Measurements from ENCODE around the gene SELENON. TPM values are rescaled to one million over a fixed set of nuclear protein-coding genes. Genes with fewer than 3 reads are reported as not detected.

The SELENON gene
- polyA plus RNA-seq, 2 of the 4 experiments (the other 2 are of a cell fraction): 16.6 to 41.1 TPM

- DNase-seq (ENCODE audit: low read depth in 1 of 2, low spot score in 1 of 2) (no peak), ATAC-seq (no peak), FAIRE-seq (no peak)
- H3K9me3 ChIP-seq: no peaks in the 10 kb centered on the region
- ChIA-PET CTCF (interaction anchor here (1.4 kb wide), 1 partner anchor 184 kb away, joined by 4 read pairs; no protein-coding TSS in a partner anchor), POLR2A (no interaction called here)
- 72% methylated on average over 4 of the region's 4 CpGs for WGBS (ENCODE audit: missing lambda C conversion rate)
- H3K4me2 ChIP-seq: no peak overlapping the region
- no peak overlapping the region for H3K4me3 ChIP-seq
- peaks cover 4% of the 10 kb centered on the region; the same call in 2 of the 3 replicates for H3K4me1 ChIP-seq
- H3K27ac ChIP-seq: no peak overlapping the region
- TF ChIP-seq EHF (CRISPR knock-in tag; IDR thresholded peaks at IDR 0.05): no peak
- no peak for TF ChIP-seq TFCP2L1 (CRISPR knock-in tag; IDR thresholded peaks at IDR 0.05)
- no peak for TF ChIP-seq CBX2 (IDR thresholded peaks at IDR 0.05; ENCODE audit: borderline replicate concordance, low read depth)
- no peak for TF ChIP-seq ZNF302 (CRISPR knock-in tag; IDR thresholded peaks at IDR 0.05)
- no peak for TF ChIP-seq EHMT2 (IDR thresholded peaks at IDR 0.05; ENCODE audit: low read depth)
- TF ChIP-seq EP300 (IDR thresholded peaks at IDR 0.05): no peak
- no peak for TF ChIP-seq CBX8 (IDR thresholded peaks at IDR 0.05)
- no peak for TF ChIP-seq PHF8 (IDR thresholded peaks at IDR 0.05; ENCODE audit: borderline replicate concordance, low read depth)
- TF ChIP-seq PBX3 (IDR thresholded peaks at IDR 0.05): no peak
- TF ChIP-seq HES2 (IDR thresholded peaks at IDR 0.05): no peak
- TF ChIP-seq SMC3 (IDR thresholded peaks at IDR 0.05): no peak
- TF ChIP-seq JUN (IDR thresholded peaks at IDR 0.05): no peak
- TF ChIP-seq CEBPB (IDR thresholded peaks at IDR 0.05): no peak
- TF ChIP-seq NPAS2 (CRISPR knock-in tag; IDR thresholded peaks at IDR 0.05; ENCODE audit: borderline replicate concordance): no peak
- no peak for TF ChIP-seq NR3C1 (IDR thresholded peaks at IDR 0.05)
- TF ChIP-seq ATOH8 (CRISPR knock-in tag; IDR thresholded peaks at IDR 0.05; ENCODE audit: low read depth): no peak
These were observed 7.9 kb upstream of the SELENON start for GRCh38 chr1:25792115-25792514.

DNA sequence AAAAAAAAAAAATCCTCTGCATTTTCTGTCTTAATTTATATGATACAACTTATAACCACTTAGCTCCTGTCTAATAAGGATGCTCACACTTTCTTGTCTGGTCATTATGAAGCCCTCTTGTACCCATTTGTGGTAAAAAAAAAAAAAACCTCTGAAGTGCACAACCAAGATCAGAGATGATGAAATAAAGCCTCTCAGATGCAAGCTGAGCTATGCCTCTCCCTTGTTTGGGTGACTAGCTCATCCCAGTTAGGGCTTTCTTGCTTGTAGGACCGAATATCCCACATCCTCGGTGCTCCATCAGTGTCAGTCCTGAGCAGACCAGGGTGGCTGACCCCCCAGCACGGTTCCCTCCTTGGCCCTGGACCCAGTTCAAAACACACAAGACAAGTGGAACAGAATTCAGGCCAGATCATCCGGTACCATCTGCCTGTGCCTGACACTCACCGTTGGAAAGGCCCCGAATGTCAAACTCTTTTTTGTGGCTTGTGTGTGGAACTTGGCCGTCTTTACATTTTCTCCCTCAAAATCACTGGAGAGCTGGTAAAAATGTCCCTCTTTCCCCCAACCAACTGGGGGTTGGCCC lies 6.3 kb upstream of the SELENON start:
- TF ChIP-seq ZFP36 (IDR thresholded peaks at IDR 0.05; ENCODE audit: borderline replicate concordance, partially characterized antibody): no peak
- no peak for TF ChIP-seq E2F6 (IDR thresholded peaks at IDR 0.05; ENCODE audit: borderline replicate concordance, low read depth)
- TF ChIP-seq POLR2AphosphoS2 (conservative IDR thresholded peaks at IDR 0.05; ENCODE audit: low read length): no peak
- TF ChIP-seq POLR2A (IDR thresholded peaks at IDR 0.05; ENCODE audit: low read length): no peak
- no peak for TF ChIP-seq FOSB (CRISPR knock-in tag; IDR thresholded peaks at IDR 0.05)
- ChIA-PET POLR2A (no interaction called here), CTCF (interaction anchor here (1.0 to 2.1 kb wide), 3 partner anchors 143 to 296 kb away, joined by 3 to 5 read pairs (median 3); no protein-coding TSS in a partner anchor)
- FAIRE-seq (no peak), DNase-seq (ENCODE audit: low read depth in 1 of 2, low spot score in 1 of 2) (no peak), ATAC-seq (no peak)
- Histone ChIP-seq H3K4me3 (no peak overlapping the region), H3K9me3 (no peaks in the 10 kb centered on the region), H3K27ac (no peak overlapping the region), H3K4me2 (no peak overlapping the region), H3K4me1 (no peaks in the 10 kb centered on the region)
- 81% methylated on average over 7 of the region's 7 CpGs for WGBS (ENCODE audit: missing lambda C conversion rate)

DNA sequence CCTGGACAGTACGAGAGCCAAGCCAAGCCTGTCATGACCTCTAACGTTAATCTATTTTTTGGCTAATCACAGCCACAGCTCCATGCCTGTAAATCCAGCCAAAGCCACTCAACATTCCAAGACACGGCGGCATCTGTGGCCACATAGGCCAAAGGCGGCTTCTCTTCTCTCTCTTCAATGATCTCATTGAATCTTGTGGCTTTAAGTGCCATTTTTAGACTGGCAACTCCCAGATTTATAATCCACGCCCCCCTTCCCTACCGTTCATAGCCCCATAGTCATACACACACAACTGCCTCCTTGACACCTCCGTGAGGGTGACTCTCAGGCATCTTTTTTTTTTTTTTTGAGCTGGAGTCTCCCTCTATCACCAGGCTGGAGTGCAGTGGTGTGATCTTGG lies 5.7 kb upstream of the SELENON start:
- Histone ChIP-seq H3K9me3 (no peaks in the 10 kb centered on the region), H3K4me2 (no peak overlapping the region), H3K4me1 (no peaks in the 10 kb centered on the region; the same call in 2 of the 3 replicates), H3K4me3 (no peak overlapping the region), H3K27ac (no peak overlapping the region)
- POLR2A ChIA-PET: no interaction called here
- 75% methylated on average over 8 of the region's 8 CpGs for WGBS (ENCODE audit: missing lambda C conversion rate)
- ATAC-seq (no peak), DNase-seq (ENCODE audit: low read depth in 1 of 2, low spot score in 1 of 2) (no peak), FAIRE-seq (no peak)
- TF ChIP-seq, protein P1, sequence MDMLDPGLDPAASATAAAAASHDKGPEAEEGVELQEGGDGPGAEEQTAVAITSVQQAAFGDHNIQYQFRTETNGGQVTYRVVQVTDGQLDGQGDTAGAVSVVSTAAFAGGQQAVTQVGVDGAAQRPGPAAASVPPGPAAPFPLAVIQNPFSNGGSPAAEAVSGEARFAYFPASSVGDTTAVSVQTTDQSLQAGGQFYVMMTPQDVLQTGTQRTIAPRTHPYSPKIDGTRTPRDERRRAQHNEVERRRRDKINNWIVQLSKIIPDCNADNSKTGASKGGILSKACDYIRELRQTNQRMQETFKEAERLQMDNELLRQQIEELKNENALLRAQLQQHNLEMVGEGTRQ (IDR thresholded peaks at IDR 0.05): no peak
- TF ChIP-seq REST (IDR thresholded peaks at IDR 0.05) (no peak), ZFP36 (IDR thresholded peaks at IDR 0.05; ENCODE audit: borderline replicate concordance, partially characterized antibody) (no peak), MAFK (IDR thresholded peaks at IDR 0.05; ENCODE audit: partially characterized antibody) (no peak), E2F6 (IDR thresholded peaks at IDR 0.05; ENCODE audit: borderline replicate concordance, low read depth) (no peak), RARB (CRISPR knock-in tag; IDR thresholded peaks at IDR 0.05) (no peak), NR3C1 (IDR thresholded peaks at IDR 0.05) (no peak)
- CTCF ChIA-PET: interaction anchor here (0.6 to 2.1 kb wide), 4 partner anchors 143 to 1308 kb away, joined by 3 to 5 read pairs (median 3); no protein-coding TSS in a partner anchor
